ENCODE results near the gene CLMN. TPM values are rescaled to one million over a fixed set of nuclear protein-coding genes. Genes with fewer than 3 reads are reported as not detected.
A peak's percentile ranks its signal among the peaks of the same experiment; 100 is the strongest.

The CLMN gene
- total and polyA plus RNA-seq, 10 of the 15 experiments (the other 5 are each of a cell fraction or from before 2014, with no cell fraction given), result 7.8 to 49.3 (median 18.5) TPM

- no peaks in the 10 kb centered on the region for H3K9me3 ChIP-seq (replicated peaks; ENCODE audit: control insufficient read depth, insufficient read depth, low read length)
- no peak overlapping the region for H3K4me3 ChIP-seq
- ChIA-PET RAD21 (ENCODE audit: unreplicated experiment) (interaction anchor here (1.0 to 1.1 kb wide), 2 partner anchors 10 to 14 kb away, joined by 3 to 4 read pairs; no protein-coding TSS in a partner anchor), CTCF (interaction anchor here (0.6 to 1.0 kb wide), 2 partner anchors 24 to 186 kb away, joined by 3 read pairs; no protein-coding TSS in a partner anchor), SMC1A (ENCODE audit: uncharacterized antibody, unreplicated experiment) (interaction anchor here (0.6 to 2.1 kb wide), 9 partner anchors 8 to 1714 kb away, joined by 3 to 8 read pairs (median 5); no protein-coding TSS in a partner anchor), POLR2A (interaction anchor here (0.8 to 1.1 kb wide), 2 partner anchors 16 to 72 kb away, joined by 3 read pairs; no protein-coding TSS in a partner anchor)
- no peaks in the 10 kb centered on the region for H3K79me2 ChIP-seq (ENCODE audit: control insufficient read depth, insufficient read depth, low read length)
- H3K9ac ChIP-seq (ENCODE audit: control insufficient read depth, insufficient read depth, low read length), result no peak overlapping the region; the same call in 1 of the 2 replicates
- 74% methylated on average over 15 of the region's 15 CpGs for WGBS (ENCODE audit: insufficient coverage, insufficient replicate concordance, low lambda C conversion rate, missing lambda C conversion rate)
- H4K20me1 ChIP-seq (ENCODE audit: control insufficient read depth, insufficient read depth), result no peaks in the 10 kb centered on the region
- in situ Hi-C loops (cut with MboI) (no loop called here), intact Hi-C loops (cut with micrococcal nuclease; ENCODE audit: unreplicated experiment) (no loop called here)
- H3K4me1 ChIP-seq (ENCODE audit: control insufficient read depth, insufficient read depth, low read length), result peaks cover 49% of the 10 kb centered on the region
- FAIRE-seq (no peak), DNase-seq (ENCODE audit: low read depth, low spot score) (no peak), ATAC-seq (no peak)
- H2AFZ ChIP-seq (ENCODE audit: control insufficient read depth, low read depth, low read length), result no peak overlapping the region
- TF ChIP-seq SREBF2 (IDR thresholded peaks at IDR 0.05; ENCODE audit: low read length), result no peak
- no peaks in the 10 kb centered on the region for H3K36me3 ChIP-seq (ENCODE audit: control insufficient read depth in 2 of 2, insufficient read depth in 2 of 2, low read length in 1 of 2)
- BruUV-seq (replicated peaks), result no TSS peak
- no peak overlapping the region; the same call in 1 of the 2 replicates for H3K4me2 ChIP-seq (ENCODE audit: control insufficient read depth, insufficient read depth)
- no peaks in the 10 kb centered on the region for H3K27me3 ChIP-seq (replicated peaks in 1 of 2; ENCODE audit: control insufficient read depth in 2 of 2, insufficient read depth in 2 of 2, low read length in 1 of 2)
- H3K27ac ChIP-seq (ENCODE audit: control insufficient read depth, insufficient read depth), result no peak overlapping the region
These were observed 63.5 kb downstream of the CLMN start for GRCh38 chr14:95256002-95256775.

- in situ Hi-C loops (cut with MboI), result no loop called here
- SMC1A ChIA-PET (ENCODE audit: uncharacterized antibody, unreplicated experiment), result interaction anchor here (0.8 to 2.1 kb wide), 8 partner anchors 9 to 72 kb away, joined by 3 to 8 read pairs (median 5); no protein-coding TSS in a partner anchor
- Histone ChIP-seq H3K27ac (ENCODE audit: control insufficient read depth, insufficient read depth) (peak overlapping the region; percentile 45; the same call in 1 of the 2 replicates), H4K20me1 (ENCODE audit: control insufficient read depth, insufficient read depth) (no peaks in the 10 kb centered on the region), H3K4me1 (ENCODE audit: control insufficient read depth, insufficient read depth, low read length) (peaks cover 43% of the 10 kb centered on the region), H3K79me2 (ENCODE audit: control insufficient read depth, insufficient read depth, low read length) (no peaks in the 10 kb centered on the region), H2AFZ (ENCODE audit: control insufficient read depth, low read depth, low read length) (peak overlapping the region; percentile 33; the same call in 1 of the 2 replicates), H3K4me3 (no peak overlapping the region), H3K4me2 (ENCODE audit: control insufficient read depth, insufficient read depth) (peak overlapping the region; percentile 75), H3K36me3 (ENCODE audit: control insufficient read depth in 2 of 2, insufficient read depth in 2 of 2, low read length in 1 of 2) (no peaks in the 10 kb centered on the region), H3K27me3 (replicated peaks in 1 of 2; ENCODE audit: control insufficient read depth in 2 of 2, insufficient read depth in 2 of 2, low read length in 1 of 2) (no peaks in the 10 kb centered on the region), H3K9ac (ENCODE audit: control insufficient read depth, insufficient read depth, low read length) (no peak overlapping the region; the same call in 1 of the 2 replicates), H3K9me3 (replicated peaks; ENCODE audit: control insufficient read depth, insufficient read depth, low read length) (no peaks in the 10 kb centered on the region)
- CTCF ChIA-PET, result interaction anchor here (0.6 to 1.0 kb wide), 4 partner anchors 23 to 186 kb away, joined by 3 read pairs; no protein-coding TSS in a partner anchor
- no peak for FAIRE-seq
- BruUV-seq (replicated peaks), result no TSS peak
- POLR2A ChIA-PET, result interaction anchor here (0.8 to 1.1 kb wide), 2 partner anchors 15 to 72 kb away, joined by 3 read pairs; no protein-coding TSS in a partner anchor
- peak; percentile 63 for ATAC-seq
- intact Hi-C loops (cut with micrococcal nuclease; ENCODE audit: unreplicated experiment), result no loop called here
- WGBS (ENCODE audit: insufficient coverage, insufficient replicate concordance, low lambda C conversion rate, missing lambda C conversion rate), result 24% methylated on average over 6 of the region's 6 CpGs
- DNase-seq (ENCODE audit: low read depth, low spot score), result no peak
- RAD21 ChIA-PET (ENCODE audit: unreplicated experiment), result interaction anchor here (1.0 to 1.1 kb wide), 2 partner anchors 11 to 15 kb away, joined by 3 to 4 read pairs; no protein-coding TSS in a partner anchor
- TF ChIP-seq ZNF24 (IDR thresholded peaks at IDR 0.05), result no peak
- TF ChIP-seq RUNX3 (IDR thresholded peaks at IDR 0.05; ENCODE audit: low read length), result 0 out of 2 replicates have a peak, but pooled peaks have one; percentile 11
- TF ChIP-seq HDAC2 (IDR thresholded peaks at IDR 0.05), result no peak
- no peak for TF ChIP-seq NRF1 (conservative IDR thresholded peaks at IDR 0.05; ENCODE audit: low read depth, low read length)
- TF ChIP-seq POU2F2 (IDR thresholded peaks at IDR 0.05; ENCODE audit: borderline replicate concordance, low read depth, low read length), result no peak
- no peak for TF ChIP-seq SUPT20H (IDR thresholded peaks at IDR 0.05; ENCODE audit: borderline replicate concordance, control insufficient read depth, low read depth, low read length)
- peak; percentile 17; the same call in 1 of the 2 replicates for TF ChIP-seq JUNB (IDR thresholded peaks at IDR 0.05)
- TF ChIP-seq NFIC (IDR thresholded peaks at IDR 0.05; ENCODE audit: low read depth, low read length), result peak; percentile 8; the same call in 1 of the 2 replicates
- TF ChIP-seq SP1 (IDR thresholded peaks at IDR 0.05; ENCODE audit: low read depth, low read length), result no peak
- peak; percentile 4; the same call in 1 of the 2 replicates for TF ChIP-seq SPI1 (IDR thresholded peaks at IDR 0.05; ENCODE audit: borderline replicate concordance, insufficient read depth, low read depth, low read length)
- TF ChIP-seq TCF12 (IDR thresholded peaks at IDR 0.05; ENCODE audit: low read depth, low read length), result no peak
- no peak for TF ChIP-seq MYB (IDR thresholded peaks at IDR 0.05; ENCODE audit: borderline replicate concordance, low read depth, low read length)
- no peak for TF ChIP-seq PBX3 (IDR thresholded peaks at IDR 0.05; ENCODE audit: insufficient replicate concordance, low read depth, low read length)
- no peak for TF ChIP-seq MAX (IDR thresholded peaks at IDR 0.05; ENCODE audit: low read depth, low read length)
These were observed 64.2 kb downstream of the CLMN start for GRCh38 chr14:95255487-95255886.

All from GM12878 (cell line).